HL-60 (cell line): ENCODE measurements around the gene PPFIBP2.

Experiments used
- GABPA ChIP-seq: IDR thresholded peaks from 2 replicates; pipeline ENCODE4 v1.6.1; 2012; ENCODE audit warnings: low read depth
- POLR2AphosphoS5 ChIP-seq: IDR thresholded peaks from 2 replicates; pipeline ENCODE4 v1.6.1; 2012; ENCODE audit warnings: low read depth
- SPI1 ChIP-seq: IDR thresholded peaks from 2 replicates; pipeline ENCODE4 v1.6.1; 2012; ENCODE audit warnings: low read depth, mild to moderate bottlenecking, borderline replicate concordance
- TF ChIP-seq, protein P1 (sequence below): IDR thresholded peaks from one replicate; pipeline ENCODE4 v1.5.1; 2011; ENCODE audit warnings: low read length, control low read depth, inconsistent platforms; ENCODE audit not compliant: insufficient read depth
- TF ChIP-seq, protein P2 (sequence below): IDR thresholded peaks from 2 replicates; pipeline ENCODE4 v1.6.1; 2012; ENCODE audit warnings: low read depth; ENCODE audit not compliant: insufficient replicate concordance

DNA sequence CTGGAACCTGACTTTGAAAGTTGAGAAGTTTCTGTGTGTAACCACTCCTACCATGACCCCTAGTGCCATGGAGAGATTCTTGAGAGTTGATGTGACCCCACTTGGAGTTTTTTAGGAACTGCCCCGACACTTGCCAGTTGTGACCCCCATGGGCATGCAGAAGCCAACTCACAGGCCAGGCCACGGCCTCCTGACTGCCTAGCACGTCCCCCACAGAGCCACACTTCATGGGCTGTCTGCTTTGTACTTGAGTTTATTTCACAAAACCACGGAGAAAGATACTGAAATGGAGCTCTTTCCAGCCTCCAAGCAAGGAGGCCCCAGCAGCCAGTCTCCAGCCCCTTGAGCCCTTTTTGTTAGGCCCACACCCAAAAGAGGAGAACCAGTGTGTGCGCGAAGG lies 151.1 kb downstream of the PPFIBP2 start:
- TF ChIP-seq, protein P1, sequence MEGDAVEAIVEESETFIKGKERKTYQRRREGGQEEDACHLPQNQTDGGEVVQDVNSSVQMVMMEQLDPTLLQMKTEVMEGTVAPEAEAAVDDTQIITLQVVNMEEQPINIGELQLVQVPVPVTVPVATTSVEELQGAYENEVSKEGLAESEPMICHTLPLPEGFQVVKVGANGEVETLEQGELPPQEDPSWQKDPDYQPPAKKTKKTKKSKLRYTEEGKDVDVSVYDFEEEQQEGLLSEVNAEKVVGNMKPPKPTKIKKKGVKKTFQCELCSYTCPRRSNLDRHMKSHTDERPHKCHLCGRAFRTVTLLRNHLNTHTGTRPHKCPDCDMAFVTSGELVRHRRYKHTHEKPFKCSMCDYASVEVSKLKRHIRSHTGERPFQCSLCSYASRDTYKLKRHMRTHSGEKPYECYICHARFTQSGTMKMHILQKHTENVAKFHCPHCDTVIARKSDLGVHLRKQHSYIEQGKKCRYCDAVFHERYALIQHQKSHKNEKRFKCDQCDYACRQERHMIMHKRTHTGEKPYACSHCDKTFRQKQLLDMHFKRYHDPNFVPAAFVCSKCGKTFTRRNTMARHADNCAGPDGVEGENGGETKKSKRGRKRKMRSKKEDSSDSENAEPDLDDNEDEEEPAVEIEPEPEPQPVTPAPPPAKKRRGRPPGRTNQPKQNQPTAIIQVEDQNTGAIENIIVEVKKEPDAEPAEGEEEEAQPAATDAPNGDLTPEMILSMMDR: no peak
- TF ChIP-seq SPI1: no peak
- TF ChIP-seq POLR2AphosphoS5: no peak
- TF ChIP-seq, protein P2, sequence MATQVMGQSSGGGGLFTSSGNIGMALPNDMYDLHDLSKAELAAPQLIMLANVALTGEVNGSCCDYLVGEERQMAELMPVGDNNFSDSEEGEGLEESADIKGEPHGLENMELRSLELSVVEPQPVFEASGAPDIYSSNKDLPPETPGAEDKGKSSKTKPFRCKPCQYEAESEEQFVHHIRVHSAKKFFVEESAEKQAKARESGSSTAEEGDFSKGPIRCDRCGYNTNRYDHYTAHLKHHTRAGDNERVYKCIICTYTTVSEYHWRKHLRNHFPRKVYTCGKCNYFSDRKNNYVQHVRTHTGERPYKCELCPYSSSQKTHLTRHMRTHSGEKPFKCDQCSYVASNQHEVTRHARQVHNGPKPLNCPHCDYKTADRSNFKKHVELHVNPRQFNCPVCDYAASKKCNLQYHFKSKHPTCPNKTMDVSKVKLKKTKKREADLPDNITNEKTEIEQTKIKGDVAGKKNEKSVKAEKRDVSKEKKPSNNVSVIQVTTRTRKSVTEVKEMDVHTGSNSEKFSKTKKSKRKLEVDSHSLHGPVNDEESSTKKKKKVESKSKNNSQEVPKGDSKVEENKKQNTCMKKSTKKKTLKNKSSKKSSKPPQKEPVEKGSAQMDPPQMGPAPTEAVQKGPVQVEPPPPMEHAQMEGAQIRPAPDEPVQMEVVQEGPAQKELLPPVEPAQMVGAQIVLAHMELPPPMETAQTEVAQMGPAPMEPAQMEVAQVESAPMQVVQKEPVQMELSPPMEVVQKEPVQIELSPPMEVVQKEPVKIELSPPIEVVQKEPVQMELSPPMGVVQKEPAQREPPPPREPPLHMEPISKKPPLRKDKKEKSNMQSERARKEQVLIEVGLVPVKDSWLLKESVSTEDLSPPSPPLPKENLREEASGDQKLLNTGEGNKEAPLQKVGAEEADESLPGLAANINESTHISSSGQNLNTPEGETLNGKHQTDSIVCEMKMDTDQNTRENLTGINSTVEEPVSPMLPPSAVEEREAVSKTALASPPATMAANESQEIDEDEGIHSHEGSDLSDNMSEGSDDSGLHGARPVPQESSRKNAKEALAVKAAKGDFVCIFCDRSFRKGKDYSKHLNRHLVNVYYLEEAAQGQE: no peak
- no peak for TF ChIP-seq GABPA
